Osteoblast (primary cell): Measurements from ENCODE around the gene CLEC18A. TPM values are rescaled to one million over a fixed set of nuclear protein-coding genes. Genes with fewer than 3 reads are reported as not detected.

ENCODE experiments used
- DNase-seq: peaks from one replicate; pipeline ENCODE4 v3.0.0; 2011; ENCODE audit warnings: low spot score, mixed read lengths; ENCODE audit not compliant: insufficient read length; ENCODE audit errors: missing footprints
- H2AFZ ChIP-seq: 2 replicates; pipeline ENCODE4 v1.6.0; 2011; ENCODE audit warnings: mild to moderate bottlenecking, low read length
- H3K27ac ChIP-seq: 2 replicates; pipeline ENCODE4 v1.5.1; 2011; ENCODE audit warnings: mild to moderate bottlenecking, low read depth, low read length, moderate library complexity
- H3K27me3 ChIP-seq: 2 replicates; pipeline ENCODE4 v1.6.0; 2012; ENCODE audit warnings: mild to moderate bottlenecking, control low read depth, inconsistent platforms, low read length, moderate library complexity; ENCODE audit not compliant: insufficient read depth
- H3K36me3 ChIP-seq: 2 replicates; pipeline ENCODE4 v1.5.1; 2011; ENCODE audit warnings: mild to moderate bottlenecking, low read length, control low read depth, moderate library complexity; ENCODE audit not compliant: insufficient read depth
- H3K4me1 ChIP-seq: 2 replicates; pipeline ENCODE4 v1.5.1; 2011; ENCODE audit warnings: mild to moderate bottlenecking, low read length, control low read depth, moderate library complexity; ENCODE audit not compliant: insufficient read depth
- H3K4me2 ChIP-seq: 2 replicates; pipeline ENCODE4 v1.6.0; 2011; ENCODE audit warnings: mild to moderate bottlenecking, low read length; ENCODE audit not compliant: insufficient read depth
- H3K4me3 ChIP-seq: fragments of 200-600 bp; sonication (generic); 3 replicates; pipeline ENCODE4 v1.5.1; 2012; ENCODE audit warnings: mild to moderate bottlenecking, low read length, inconsistent platforms; ENCODE audit not compliant: insufficient read depth
- H3K79me2 ChIP-seq: 2 replicates; pipeline ENCODE4 v1.6.0; 2012; ENCODE audit warnings: mild to moderate bottlenecking, low read length, control low read depth, inconsistent platforms; ENCODE audit not compliant: insufficient read depth
- H3K9me3 ChIP-seq: 2 replicates; pipeline ENCODE4 v1.5.1; 2011; ENCODE audit warnings: low read depth, low read length, control low read depth
- H4K20me1 ChIP-seq: 2 replicates; pipeline ENCODE4 v1.6.0; 2012; ENCODE audit warnings: mild to moderate bottlenecking, low read length, control low read depth; ENCODE audit not compliant: insufficient read depth
- CTCF ChIP-seq: IDR thresholded peaks from 2 replicates; pipeline ENCODE4 v1.5.1; 2011; ENCODE audit warnings: mild to moderate bottlenecking, low read depth, low read length, moderate library complexity; ENCODE audit errors: extremely low read depth
- total RNA-seq: library from RNA; depleted of rRNA; stranded (reverse); fragments of >200 nt; gene quantifications from 2 replicates; pipeline ENCODE4 v1.2.3, GENCODE V29; 2012

The CLEC18A gene
- total RNA-seq, 1 donor, result 1.1 TPM

GRCh38 chr16:69921127-69921526 lies 30.0 kb upstream of the CLEC18A start:
- Histone ChIP-seq H3K9me3 (no peaks in the 10 kb centered on the region), H3K27ac (peak overlapping the region; percentile 68), H3K36me3 (no peaks in the 10 kb centered on the region), H2AFZ (peak overlapping the region; percentile 2), H3K79me2 (peaks cover 9% of the 10 kb centered on the region), H3K4me2 (peak overlapping the region; percentile 11), H3K27me3 (no peaks in the 10 kb centered on the region), H4K20me1 (no peaks in the 10 kb centered on the region), H3K4me3 (no peak overlapping the region), H3K4me1 (peaks cover 68% of the 10 kb centered on the region)
- no peak for TF ChIP-seq CTCF
- peak; percentile 46 for DNase-seq

DNA sequence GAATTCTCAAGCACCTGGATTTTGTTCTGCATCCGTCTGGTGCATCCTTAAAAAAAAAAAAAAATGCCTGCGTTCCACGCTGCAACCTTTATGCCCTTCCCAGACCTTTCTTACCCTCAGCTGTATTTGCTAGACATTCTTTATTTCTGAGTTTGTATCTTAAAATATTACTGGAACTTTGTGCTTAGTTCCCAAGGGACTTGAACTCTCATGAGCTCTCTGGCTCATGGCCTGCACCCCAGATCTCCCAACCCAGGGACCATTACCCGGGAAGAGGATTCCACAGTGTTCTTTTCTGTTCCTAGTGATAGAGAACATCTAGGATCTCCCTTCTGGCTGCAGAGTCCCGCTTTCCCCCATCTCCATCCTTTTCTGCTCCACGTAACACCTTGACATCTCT lies 28.9 kb upstream of the CLEC18A start:
- Histone ChIP-seq H4K20me1 (no peaks in the 10 kb centered on the region), H3K9me3 (no peaks in the 10 kb centered on the region), H3K36me3 (peaks cover 5% of the 10 kb centered on the region), H3K4me1 (peaks cover 75% of the 10 kb centered on the region), H3K79me2 (peaks cover 20% of the 10 kb centered on the region), H3K27me3 (no peaks in the 10 kb centered on the region), H3K4me3 (no peak overlapping the region), H3K4me2 (no peak overlapping the region), H3K27ac (peak overlapping the region; percentile 49), H2AFZ (no peak overlapping the region)
- peak; percentile 74 for DNase-seq
- no peak for TF ChIP-seq CTCF

- Histone ChIP-seq H2AFZ (no peak overlapping the region), H3K4me3 (peak overlapping the region; percentile 65), H3K9me3 (no peaks in the 10 kb centered on the region), H3K4me2 (peak overlapping the region; percentile 80), H3K36me3 (peaks cover 13% of the 10 kb centered on the region), H3K79me2 (peaks cover 40% of the 10 kb centered on the region), H3K27ac (peak overlapping the region; percentile 98), H3K27me3 (no peaks in the 10 kb centered on the region), H4K20me1 (no peaks in the 10 kb centered on the region), H3K4me1 (peaks cover 77% of the 10 kb centered on the region)
- peak; percentile 91 for DNase-seq
- no peak for TF ChIP-seq CTCF
These were observed 26.9 kb upstream of the CLEC18A start for GRCh38 chr16:69924041-69924775.

GRCh38 chr16:69924777-69925191 lies 26.4 kb upstream of the CLEC18A start:
- Histone ChIP-seq H3K4me3 (peak overlapping the region; percentile 65), H3K36me3 (peaks cover 19% of the 10 kb centered on the region), H3K9me3 (no peaks in the 10 kb centered on the region), H3K27me3 (no peaks in the 10 kb centered on the region), H3K27ac (peak overlapping the region; percentile 98), H3K79me2 (peaks cover 46% of the 10 kb centered on the region), H3K4me2 (peak overlapping the region; percentile 80), H2AFZ (peak overlapping the region; percentile 70), H3K4me1 (peaks cover 77% of the 10 kb centered on the region), H4K20me1 (peaks cover 2% of the 10 kb centered on the region)
- no peak for TF ChIP-seq CTCF
- peak; percentile 98 for DNase-seq
